Measurements from ENCODE around the gene B4GALNT4. TPM values are rescaled to one million over a fixed set of nuclear protein-coding genes. Genes with fewer than 3 reads are reported as not detected.
A peak's percentile ranks its signal among the peaks of the same experiment; 100 is the strongest.
"Not testable (repeated sequence)": the region's sequence is repeated elsewhere in the genome, so short reads cannot be mapped to it uniquely, and the experiment has no call there.

B4GALNT4 gene
- total RNA-seq, 1 experiment from 2014 or later: 56.0 TPM

GRCh38 chr11:360326-361280 lies 8.7 kb upstream of the B4GALNT4 start:
- peak; percentile 22 for DNase-seq
- no peaks in the 10 kb centered on the region for H3K36me3 ChIP-seq (replicated peaks; ENCODE audit: control insufficient read depth, insufficient read depth, low read length)
- no peak overlapping the region for H3K4me3 ChIP-seq (ENCODE audit: insufficient read depth, low read depth, low read length)
- H3K27me3 ChIP-seq (ENCODE audit: control insufficient read depth, insufficient read depth, low read length): no peaks in the 10 kb centered on the region

GRCh38 chr11:362642-363442 lies 6.5 kb upstream of the B4GALNT4 start:
- peak; percentile 39 for DNase-seq
- H3K4me3 ChIP-seq (ENCODE audit: insufficient read depth, low read depth, low read length): no peak overlapping the region
- no peaks in the 10 kb centered on the region for H3K36me3 ChIP-seq (replicated peaks; ENCODE audit: control insufficient read depth, insufficient read depth, low read length)
- H3K27me3 ChIP-seq (ENCODE audit: control insufficient read depth, insufficient read depth, low read length): no peaks in the 10 kb centered on the region

DNA sequence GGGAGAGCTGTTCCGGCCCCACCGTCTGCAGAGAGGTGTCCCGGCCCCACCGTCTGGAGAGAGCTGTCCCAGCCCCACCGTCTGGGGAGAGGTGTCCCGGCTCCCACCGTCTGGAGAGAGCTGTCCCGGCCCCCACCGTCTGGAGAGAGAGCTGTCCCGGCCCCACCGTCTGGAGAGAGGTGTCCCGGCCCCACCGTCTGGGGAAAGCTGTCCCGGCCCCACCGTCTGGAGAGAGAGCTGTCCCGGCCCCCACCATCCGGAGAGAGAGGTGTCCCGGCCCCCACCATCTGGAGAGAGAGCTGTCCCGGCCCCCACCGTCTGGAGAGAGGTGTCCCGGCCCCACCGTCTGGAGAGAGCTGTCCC lies 5.9 kb upstream of the B4GALNT4 start:
- H3K27me3 ChIP-seq (ENCODE audit: control insufficient read depth, insufficient read depth, low read length); H3K36me3 ChIP-seq (replicated peaks; ENCODE audit: control insufficient read depth, insufficient read depth, low read length); H3K4me3 ChIP-seq (ENCODE audit: insufficient read depth, low read depth, low read length): not testable (repeated sequence)
- peak; percentile 46 for DNase-seq

- DNase-seq: peak; percentile 95
- Histone ChIP-seq H3K36me3 (replicated peaks; ENCODE audit: control insufficient read depth, insufficient read depth, low read length) (no peaks in the 10 kb centered on the region), H3K27me3 (ENCODE audit: control insufficient read depth, insufficient read depth, low read length) (no peaks in the 10 kb centered on the region; the same call in 1 of the 2 replicates), H3K4me3 (ENCODE audit: insufficient read depth, low read depth, low read length) (no peak overlapping the region)
These were observed 5.1 kb upstream of the B4GALNT4 start for GRCh38 chr11:363948-364761.

DNA sequence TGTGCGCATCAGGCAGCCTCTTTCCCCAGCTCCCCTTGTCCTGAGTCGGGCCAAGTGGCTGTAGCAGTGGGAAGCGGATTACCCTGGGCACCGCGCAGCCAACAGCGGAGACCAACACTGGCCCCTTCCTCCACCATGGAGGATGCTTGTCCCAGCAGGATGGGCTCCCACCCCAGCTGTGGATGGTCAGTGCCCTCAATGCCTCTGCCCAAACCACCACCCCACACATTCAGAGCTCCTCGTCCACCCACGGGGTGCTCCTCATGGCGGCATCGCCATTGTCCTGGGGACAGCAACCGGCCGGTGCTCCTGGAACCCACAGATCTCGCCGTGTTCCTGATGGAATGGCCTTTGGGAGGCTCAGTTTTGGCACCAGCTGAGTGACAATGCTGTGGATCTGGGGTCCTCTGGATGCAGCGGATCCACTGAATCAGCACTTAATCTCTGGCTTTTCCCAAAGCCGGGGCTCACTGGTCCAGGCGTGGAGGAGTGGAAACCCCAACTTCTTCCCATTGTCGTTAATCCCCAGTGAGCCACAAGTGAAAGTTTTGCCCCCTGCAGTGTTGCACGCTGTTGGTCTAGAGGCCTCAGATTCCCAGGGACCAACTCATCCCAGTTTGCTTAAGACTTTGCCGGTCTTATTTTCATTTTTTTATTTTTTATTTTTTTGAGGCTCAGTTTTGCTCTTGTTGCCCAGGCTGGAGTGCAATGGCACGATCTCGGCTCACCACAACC lies 4.1 kb upstream of the B4GALNT4 start:
- Histone ChIP-seq H3K27me3 (ENCODE audit: control insufficient read depth, insufficient read depth, low read length) (no peaks in the 10 kb centered on the region; the same call in 1 of the 2 replicates), H3K4me3 (ENCODE audit: insufficient read depth, low read depth, low read length) (no peak overlapping the region), H3K36me3 (replicated peaks; ENCODE audit: control insufficient read depth, insufficient read depth, low read length) (no peaks in the 10 kb centered on the region)
- DNase-seq: peak; percentile 50

GRCh38 chr11:365831-366230 lies 3.5 kb upstream of the B4GALNT4 start:
- DNase-seq: no peak
- no peaks in the 10 kb centered on the region; the same call in 1 of the 2 replicates for H3K27me3 ChIP-seq (ENCODE audit: control insufficient read depth, insufficient read depth, low read length)
- H3K4me3 ChIP-seq (ENCODE audit: insufficient read depth, low read depth, low read length): no peak overlapping the region
- no peaks in the 10 kb centered on the region for H3K36me3 ChIP-seq (replicated peaks; ENCODE audit: control insufficient read depth, insufficient read depth, low read length)

DNA sequence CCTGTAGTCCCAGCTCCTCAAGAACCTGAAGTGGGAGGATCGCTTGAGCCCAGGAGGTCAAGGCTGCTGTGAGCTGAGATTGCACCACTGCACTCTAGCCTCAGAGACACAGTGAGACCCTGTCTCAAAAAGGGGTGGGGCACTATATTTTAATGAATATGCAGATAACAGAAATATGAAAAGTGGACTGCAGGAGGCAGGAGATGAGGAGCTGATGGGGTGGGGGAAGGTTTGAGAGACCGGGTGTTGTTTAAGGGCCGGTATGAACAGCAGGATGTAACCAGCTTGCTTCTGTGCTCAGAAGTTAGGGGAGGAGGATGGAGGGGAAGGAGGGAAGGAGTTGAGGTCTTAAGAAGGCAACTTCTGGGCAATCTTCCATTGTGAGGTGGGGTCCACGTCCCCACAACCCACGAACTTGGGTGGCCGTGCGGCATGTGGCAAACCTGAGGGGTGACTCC lies 1.3 kb upstream of the B4GALNT4 start:
- H3K27me3 ChIP-seq (ENCODE audit: control insufficient read depth, insufficient read depth, low read length): no peaks in the 10 kb centered on the region; the same call in 1 of the 2 replicates
- no peaks in the 10 kb centered on the region for H3K36me3 ChIP-seq (replicated peaks; ENCODE audit: control insufficient read depth, insufficient read depth, low read length)
- H3K4me3 ChIP-seq (ENCODE audit: insufficient read depth, low read depth, low read length): peak overlapping the region; percentile 47
- DNase-seq: peak; percentile 82

GRCh38 chr11:368414-369335 lies 624 bp upstream of the B4GALNT4 start:
- peak; percentile 94 for DNase-seq
- peak overlapping the region; percentile 47 for H3K4me3 ChIP-seq (ENCODE audit: insufficient read depth, low read depth, low read length)
- peaks cover 2% of the 10 kb centered on the region for H3K36me3 ChIP-seq (replicated peaks; ENCODE audit: control insufficient read depth, insufficient read depth, low read length)
- no peaks in the 10 kb centered on the region; the same call in 1 of the 2 replicates for H3K27me3 ChIP-seq (ENCODE audit: control insufficient read depth, insufficient read depth, low read length)

GRCh38 chr11:370070-370941 lies 1.0 kb downstream of the B4GALNT4 start:
- H3K4me3 ChIP-seq (ENCODE audit: insufficient read depth, low read depth, low read length): peak overlapping the region; percentile 55
- DNase-seq: peak; percentile 94

GRCh38 chr11:371051-371450 lies 1.8 kb downstream of the B4GALNT4 start:
- H3K36me3 ChIP-seq (replicated peaks; ENCODE audit: control insufficient read depth, insufficient read depth, low read length): peaks cover 2% of the 10 kb centered on the region
- no peaks in the 10 kb centered on the region; the same call in 1 of the 2 replicates for H3K27me3 ChIP-seq (ENCODE audit: control insufficient read depth, insufficient read depth, low read length)
- H3K4me3 ChIP-seq (ENCODE audit: insufficient read depth, low read depth, low read length): no peak overlapping the region
- no peak for DNase-seq

More at GRCh38 chr11:370070-370941, 1.0 kb downstream of the B4GALNT4 start:
- Histone ChIP-seq H3K27me3 (ENCODE audit: control insufficient read depth, insufficient read depth, low read length) (no peaks in the 10 kb centered on the region; the same call in 1 of the 2 replicates), H3K36me3 (replicated peaks; ENCODE audit: control insufficient read depth, insufficient read depth, low read length) (peaks cover 2% of the 10 kb centered on the region)

- peak; percentile 48 for DNase-seq
- H3K4me3 ChIP-seq (ENCODE audit: insufficient read depth, low read depth, low read length): no peak overlapping the region
- H3K27me3 ChIP-seq (ENCODE audit: control insufficient read depth, insufficient read depth, low read length): no peaks in the 10 kb centered on the region; the same call in 1 of the 2 replicates
- peaks cover 2% of the 10 kb centered on the region for H3K36me3 ChIP-seq (replicated peaks; ENCODE audit: control insufficient read depth, insufficient read depth, low read length)
These were observed 2.7 kb downstream of the B4GALNT4 start for GRCh38 chr11:371716-372590.
